Nephron (organoid): ENCODE results near the gene LPCAT3.

Source experiments
- H3K27ac Mint-ChIP-seq, 3 experiments: 2 replicates each; pipeline ENCODE4 v1.8.0; 2020; ENCODE audit warnings: mixed read lengths in 3 of 3, mild to moderate bottlenecking in 2 of 3, moderate library complexity in 1 of 3
- H3K27me3 Mint-ChIP-seq: 2 replicates; pipeline ENCODE4 v1.8.0; 2021; ENCODE audit warnings: low read depth, mild to moderate bottlenecking, moderate library complexity, mixed read lengths
- H3K36me3 Mint-ChIP-seq: 2 replicates; pipeline ENCODE4 v1.8.0; 2020; ENCODE audit warnings: low read depth, mixed read lengths
- H3K4me1 Mint-ChIP-seq: 2 replicates; pipeline ENCODE4 v1.8.0; 2020; ENCODE audit warnings: mixed read lengths
- H3K4me3 Mint-ChIP-seq, 3 experiments: 2 replicates each; pipeline ENCODE4 v1.8.0; 2020; ENCODE audit warnings: mild to moderate bottlenecking in 3 of 3, mixed read lengths in 3 of 3, moderate library complexity in 2 of 3
- H3K9me3 Mint-ChIP-seq: 2 replicates; pipeline ENCODE4 v1.8.0; 2020; ENCODE audit warnings: mixed read lengths
- TF ChIP-seq, protein P1 (sequence below), 3 experiments: fragments of 200-600 bp; sonication (generic); IDR thresholded peaks; one replicate each; pipeline ENCODE4 v1.5.0; 2021; ENCODE audit warnings: antibody characterized with exemption in 3 of 3; ENCODE audit not compliant: unreplicated experiment in 3 of 3

LPCAT3 gene

DNA sequence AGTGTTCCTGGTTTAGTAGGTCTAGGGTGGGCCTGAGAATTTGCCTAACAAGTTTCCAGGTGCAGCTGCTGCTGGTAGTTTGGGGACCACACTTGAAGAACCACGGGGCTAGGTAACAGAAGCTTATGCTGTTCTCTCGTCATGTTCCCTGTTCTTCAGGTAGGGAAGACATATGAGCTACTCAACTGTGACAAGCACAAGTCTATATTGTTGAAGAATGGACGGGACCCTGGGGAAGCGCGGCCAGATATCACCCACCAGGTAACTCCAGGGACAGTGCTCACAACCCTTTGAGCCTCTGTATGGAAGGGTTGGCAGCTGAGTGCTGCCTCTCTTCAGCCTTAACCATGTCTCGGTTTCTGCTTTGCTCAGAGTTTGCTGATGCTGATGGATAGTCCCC, 44.1 kb downstream of the LPCAT3 start:
- peaks cover 47% of the 10 kb centered on the region for H3K36me3 Mint-ChIP-seq
- peak overlapping the region; percentile 65 to 100 (median 77) for H3K4me3 Mint-ChIP-seq
- H3K4me1 Mint-ChIP-seq, result peaks cover 20% of the 10 kb centered on the region
- TF ChIP-seq, protein P1, sequence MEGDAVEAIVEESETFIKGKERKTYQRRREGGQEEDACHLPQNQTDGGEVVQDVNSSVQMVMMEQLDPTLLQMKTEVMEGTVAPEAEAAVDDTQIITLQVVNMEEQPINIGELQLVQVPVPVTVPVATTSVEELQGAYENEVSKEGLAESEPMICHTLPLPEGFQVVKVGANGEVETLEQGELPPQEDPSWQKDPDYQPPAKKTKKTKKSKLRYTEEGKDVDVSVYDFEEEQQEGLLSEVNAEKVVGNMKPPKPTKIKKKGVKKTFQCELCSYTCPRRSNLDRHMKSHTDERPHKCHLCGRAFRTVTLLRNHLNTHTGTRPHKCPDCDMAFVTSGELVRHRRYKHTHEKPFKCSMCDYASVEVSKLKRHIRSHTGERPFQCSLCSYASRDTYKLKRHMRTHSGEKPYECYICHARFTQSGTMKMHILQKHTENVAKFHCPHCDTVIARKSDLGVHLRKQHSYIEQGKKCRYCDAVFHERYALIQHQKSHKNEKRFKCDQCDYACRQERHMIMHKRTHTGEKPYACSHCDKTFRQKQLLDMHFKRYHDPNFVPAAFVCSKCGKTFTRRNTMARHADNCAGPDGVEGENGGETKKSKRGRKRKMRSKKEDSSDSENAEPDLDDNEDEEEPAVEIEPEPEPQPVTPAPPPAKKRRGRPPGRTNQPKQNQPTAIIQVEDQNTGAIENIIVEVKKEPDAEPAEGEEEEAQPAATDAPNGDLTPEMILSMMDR (IDR thresholded peaks at IDR 0.05; ENCODE audit: unreplicated experiment in 3 of 3), result no peak
- no peaks in the 10 kb centered on the region for H3K9me3 Mint-ChIP-seq
- H3K27me3 Mint-ChIP-seq, result no peaks in the 10 kb centered on the region
- H3K27ac Mint-ChIP-seq, result no peak overlapping the region

DNA sequence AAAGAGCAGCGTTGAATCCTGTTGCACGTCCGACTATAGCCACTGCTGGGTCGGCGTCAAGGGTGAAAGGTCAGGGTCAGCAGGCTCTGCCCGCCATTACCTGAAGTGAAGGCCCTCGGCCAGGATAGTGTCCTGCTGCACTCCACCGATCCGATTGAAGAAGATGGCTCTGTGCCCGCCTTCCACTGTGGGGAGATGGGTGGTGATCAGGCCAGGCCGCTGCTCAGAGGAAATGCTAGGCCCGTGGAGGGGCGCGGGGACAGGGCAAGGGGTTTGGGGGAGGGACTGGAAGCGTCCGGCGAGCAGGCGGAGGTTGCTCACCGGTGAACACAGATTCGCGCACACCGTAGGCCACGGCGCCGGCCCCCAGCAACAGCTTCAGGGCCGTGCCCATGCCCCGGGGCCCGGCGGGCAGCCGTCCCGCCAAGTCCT, 48.2 kb downstream of the LPCAT3 start:
- peaks cover 43% of the 10 kb centered on the region for H3K36me3 Mint-ChIP-seq
- H3K4me1 Mint-ChIP-seq, result peaks cover 34% of the 10 kb centered on the region
- TF ChIP-seq, protein P1 (IDR thresholded peaks at IDR 0.05; ENCODE audit: unreplicated experiment in 3 of 3), result no peak
- H3K9me3 Mint-ChIP-seq, result no peaks in the 10 kb centered on the region
- H3K27ac Mint-ChIP-seq, result peak overlapping the region; percentile 83 to 98 (median 97)
- H3K4me3 Mint-ChIP-seq, result peak overlapping the region; percentile 99 to 100 (median 100)
- H3K27me3 Mint-ChIP-seq, result no peaks in the 10 kb centered on the region

DNA sequence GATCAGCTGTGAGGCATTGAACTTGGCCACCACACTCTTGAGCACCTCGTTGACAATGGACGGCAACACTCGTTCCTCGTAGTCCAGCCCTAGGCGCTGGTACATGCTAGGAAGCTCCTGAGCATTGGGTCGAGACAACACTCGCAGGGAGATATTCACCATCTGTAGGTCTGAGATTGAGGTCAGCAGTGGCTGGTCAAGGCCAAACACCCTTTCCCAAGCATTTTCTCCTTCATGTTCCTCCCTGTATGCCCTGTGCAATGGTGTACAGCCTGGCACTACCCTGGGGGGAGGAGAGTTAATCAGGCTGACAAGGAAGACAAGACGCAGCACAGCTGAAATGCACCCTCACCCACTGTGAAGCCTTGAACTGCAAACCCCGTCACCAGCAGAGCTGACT, 49.9 kb downstream of the LPCAT3 start:
- H3K36me3 Mint-ChIP-seq, result peaks cover 32% of the 10 kb centered on the region
- peak overlapping the region in 2 of 3 experiments; percentile 66 to 74 for H3K27ac Mint-ChIP-seq
- peaks cover 36% of the 10 kb centered on the region for H3K4me1 Mint-ChIP-seq
- peak overlapping the region; percentile 99 to 100 (median 100) for H3K4me3 Mint-ChIP-seq
- TF ChIP-seq, protein P1 (IDR thresholded peaks at IDR 0.05; ENCODE audit: unreplicated experiment in 3 of 3), result no peak
- H3K9me3 Mint-ChIP-seq, result no peaks in the 10 kb centered on the region
- no peaks in the 10 kb centered on the region for H3K27me3 Mint-ChIP-seq

DNA sequence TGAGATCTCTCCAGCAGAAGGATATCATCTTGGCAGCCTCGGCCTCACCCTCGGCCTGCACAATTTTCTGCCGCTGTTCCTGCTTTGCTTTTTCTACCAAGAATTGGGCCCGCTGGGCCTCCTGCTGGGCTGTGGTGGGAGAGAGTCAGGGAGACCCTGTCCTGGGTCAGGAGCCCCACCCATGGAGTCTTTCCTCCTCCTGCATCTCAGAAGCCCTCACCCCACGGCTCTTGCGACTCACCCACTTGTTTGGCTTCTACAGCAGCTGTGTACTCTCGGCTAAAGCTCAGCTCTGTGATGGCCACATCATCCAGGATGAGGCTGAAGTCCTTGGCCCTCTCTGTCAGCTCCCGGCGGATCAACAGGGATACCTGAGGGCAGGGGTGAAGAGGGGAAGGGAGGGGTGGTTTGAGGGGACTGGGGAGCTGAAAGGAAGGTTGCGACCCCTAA, 50.6 kb downstream of the LPCAT3 start:
- TF ChIP-seq, protein P1 (IDR thresholded peaks at IDR 0.05; ENCODE audit: unreplicated experiment in 3 of 3), result no peak
- H3K36me3 Mint-ChIP-seq, result peaks cover 30% of the 10 kb centered on the region
- H3K27me3 Mint-ChIP-seq, result no peaks in the 10 kb centered on the region
- no peaks in the 10 kb centered on the region for H3K9me3 Mint-ChIP-seq
- peaks cover 36% of the 10 kb centered on the region for H3K4me1 Mint-ChIP-seq
- H3K4me3 Mint-ChIP-seq, result peak overlapping the region; percentile 43 to 65 (median 60)
- no peak overlapping the region for H3K27ac Mint-ChIP-seq

DNA sequence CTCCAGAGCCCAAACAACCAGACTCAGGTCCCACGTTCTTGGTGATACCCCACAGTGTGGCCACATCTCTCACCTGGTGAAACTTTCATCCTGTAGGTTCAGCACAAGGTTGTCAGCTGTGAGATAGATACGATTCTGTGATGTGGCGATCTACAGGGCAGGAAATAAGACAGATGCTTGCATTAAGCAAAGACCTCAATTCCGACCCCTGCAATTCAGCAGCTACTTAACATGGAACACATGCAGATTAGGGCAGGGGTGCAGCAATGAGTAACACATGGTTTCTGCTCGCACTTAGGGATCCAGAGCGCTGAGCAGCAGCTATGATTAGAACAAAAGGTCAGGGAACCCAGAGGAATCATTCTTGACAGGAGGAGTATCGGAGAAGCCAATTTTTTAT, 51.9 kb downstream of the LPCAT3 start:
- TF ChIP-seq, protein P1 (IDR thresholded peaks at IDR 0.05; ENCODE audit: unreplicated experiment in 3 of 3), result no peak
- no peak overlapping the region for H3K27ac Mint-ChIP-seq
- no peaks in the 10 kb centered on the region for H3K9me3 Mint-ChIP-seq
- no peaks in the 10 kb centered on the region for H3K27me3 Mint-ChIP-seq
- peaks cover 30% of the 10 kb centered on the region for H3K36me3 Mint-ChIP-seq
- peak overlapping the region; percentile 55 to 74 (median 59) for H3K4me3 Mint-ChIP-seq
- H3K4me1 Mint-ChIP-seq, result peaks cover 35% of the 10 kb centered on the region

DNA sequence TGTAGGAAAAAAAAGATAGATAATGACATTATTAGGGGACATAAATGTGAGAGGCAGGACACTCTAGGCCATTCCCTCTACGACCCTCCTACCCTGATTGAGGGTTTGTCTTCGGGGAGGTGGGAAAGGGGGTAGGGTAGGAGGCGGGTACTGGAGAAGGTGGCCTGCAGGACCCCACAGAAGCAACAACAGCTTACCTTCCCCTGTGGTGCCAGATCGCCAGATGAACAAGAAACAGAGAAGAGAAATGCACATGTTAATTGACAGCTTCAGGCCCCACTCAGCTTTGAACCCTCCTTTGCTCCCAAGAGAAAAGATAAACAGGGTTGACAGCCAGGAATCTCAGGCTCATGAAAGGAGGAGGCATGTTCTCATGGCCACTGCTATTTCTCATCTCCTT, 52.6 kb downstream of the LPCAT3 start:
- Mint-ChIP-seq H3K36me3 (peaks cover 30% of the 10 kb centered on the region), H3K27ac (peak overlapping the region in 2 of 3 experiments; percentile 68 to 82), H3K4me1 (peaks cover 36% of the 10 kb centered on the region), H3K9me3 (no peaks in the 10 kb centered on the region), H3K27me3 (no peaks in the 10 kb centered on the region), H3K4me3 (peak overlapping the region in 2 of 3 experiments; percentile 48 to 65)
- TF ChIP-seq, protein P1 (IDR thresholded peaks at IDR 0.05; ENCODE audit: unreplicated experiment in 3 of 3), result no peak
